Spinal cord (tissue), 10 donors: ENCODE data around the gene UQCRC2. TPM values are rescaled to one million over a fixed set of nuclear protein-coding genes. Genes with fewer than 3 reads are reported as not detected.

Experiments
- DNase-seq, 6 donors: peaks; one replicate each; pipeline versions ENCODE4 v3.0.0 to v3.0.0-alpha.2; 2013 to 2015; ENCODE audit warnings: low spot score in 6 of 6, low read depth in 4 of 6
- H3K27ac ChIP-seq: one replicate; pipeline ENCODE4 v1.5.1; 2013; ENCODE audit warnings: low read depth, low read length, control low read depth
- H3K27me3 ChIP-seq: one replicate; pipeline ENCODE4 v1.6.1; 2013; ENCODE audit warnings: low read length; ENCODE audit not compliant: control insufficient read depth, insufficient read depth
- H3K36me3 ChIP-seq: one replicate; pipeline ENCODE4 v1.6.1; 2013; ENCODE audit warnings: low read length; ENCODE audit not compliant: control insufficient read depth, insufficient read depth
- H3K4me1 ChIP-seq: one replicate; pipeline ENCODE4 v1.6.1; 2013; ENCODE audit warnings: low read length; ENCODE audit not compliant: control insufficient read depth, insufficient read depth
- H3K4me3 ChIP-seq: one replicate; pipeline ENCODE4 v1.5.1; 2013; ENCODE audit warnings: low read depth, low read length, control low read depth
- H3K9me3 ChIP-seq: one replicate; pipeline ENCODE4 v1.6.1; 2013; ENCODE audit warnings: low read length; ENCODE audit not compliant: control insufficient read depth, insufficient read depth
- WGBS: methylation state at CpG from one replicate; pipeline ENCODE4 v1.1.5; 2013; ENCODE audit warnings: missing lambda C conversion rate; ENCODE audit not compliant: insufficient coverage; 5-methylcytosine and 5-hydroxymethylcytosine counted together
- polyA plus RNA-seq, 2 donors: library from polyadenylated mRNA; unstranded; fragments of 120-200 nt; gene quantifications; one replicate each; pipeline ENCODE4 v1.2.1, GENCODE V29; 2013; ENCODE audit not compliant: insufficient read length in 2 of 2
- total RNA-seq, 2 donors: library from RNA; depleted of rRNA in 1 of 2; stranded (reverse); fragments of 120-200 nt in 1 of 2; fragments of >200 nt in 1 of 2; gene quantifications; one replicate each; pipeline versions ENCODE4 v1.2.3 to v1.2.4, GENCODE V29; 2013 to 2014
- donor health status: healthy.

Gene UQCRC2
- total and polyA plus RNA-seq, 4 donors, result 237 to 292 (median 280) TPM

- H3K27me3 ChIP-seq, result no peaks in the 10 kb centered on the region
- no peaks in the 10 kb centered on the region for H3K9me3 ChIP-seq
- H3K27ac ChIP-seq, result no peak overlapping the region
- no peak overlapping the region for H3K4me3 ChIP-seq
- WGBS, result no CpG with 5 or more reads among the region's 1 CpG
- DNase-seq, result no peak
- peaks cover 3% of the 10 kb centered on the region for H3K36me3 ChIP-seq
- peaks cover 3% of the 10 kb centered on the region for H3K4me1 ChIP-seq
Measured at GRCh38 chr16:21949713-21950260, 3.4 kb upstream of the UQCRC2 start.

DNA sequence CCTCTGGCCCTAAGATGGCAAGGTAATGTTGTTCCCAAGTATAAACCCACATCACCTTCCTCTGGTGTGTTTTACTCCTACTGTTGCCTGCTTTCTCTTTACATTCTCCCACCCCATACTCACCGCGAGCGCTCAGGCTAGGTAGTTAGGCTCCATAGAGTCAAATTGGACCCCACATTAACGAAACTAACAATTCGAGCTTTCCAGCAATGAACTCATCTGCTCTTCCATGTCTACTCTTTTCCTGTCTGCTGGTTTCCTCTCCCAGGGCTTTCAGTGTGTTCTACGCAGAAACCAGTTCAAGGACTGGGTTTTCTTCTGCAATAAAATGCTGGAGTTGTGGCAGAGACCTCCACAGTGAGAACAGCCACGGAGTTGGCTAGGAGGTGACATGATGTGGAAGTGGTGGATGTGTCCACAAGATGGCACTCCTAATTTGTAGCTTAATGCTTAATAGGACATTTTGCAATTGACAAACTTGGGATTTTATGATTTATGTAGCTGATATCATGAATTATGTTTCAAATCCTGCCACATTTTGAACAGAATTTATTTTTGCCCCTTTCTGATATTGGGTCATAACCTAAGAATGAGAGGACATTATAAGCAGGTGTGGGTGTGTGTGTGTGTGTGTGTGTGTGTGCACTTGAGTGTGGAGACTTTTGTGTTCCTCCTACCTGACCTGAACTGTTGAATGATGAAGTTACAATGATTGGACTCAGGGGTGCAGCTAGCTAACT lies 2.2 kb upstream of the UQCRC2 start:
- Histone ChIP-seq H3K4me3 (no peak overlapping the region), H3K27ac (no peak overlapping the region), H3K9me3 (no peaks in the 10 kb centered on the region), H3K36me3 (peaks cover 6% of the 10 kb centered on the region), H3K27me3 (no peaks in the 10 kb centered on the region), H3K4me1 (peaks cover 7% of the 10 kb centered on the region)
- 77% methylated on average over 6 of the region's 7 CpGs for WGBS
- peak in 2 of 6 donors; percentile 51 to 83 for DNase-seq

DNA sequence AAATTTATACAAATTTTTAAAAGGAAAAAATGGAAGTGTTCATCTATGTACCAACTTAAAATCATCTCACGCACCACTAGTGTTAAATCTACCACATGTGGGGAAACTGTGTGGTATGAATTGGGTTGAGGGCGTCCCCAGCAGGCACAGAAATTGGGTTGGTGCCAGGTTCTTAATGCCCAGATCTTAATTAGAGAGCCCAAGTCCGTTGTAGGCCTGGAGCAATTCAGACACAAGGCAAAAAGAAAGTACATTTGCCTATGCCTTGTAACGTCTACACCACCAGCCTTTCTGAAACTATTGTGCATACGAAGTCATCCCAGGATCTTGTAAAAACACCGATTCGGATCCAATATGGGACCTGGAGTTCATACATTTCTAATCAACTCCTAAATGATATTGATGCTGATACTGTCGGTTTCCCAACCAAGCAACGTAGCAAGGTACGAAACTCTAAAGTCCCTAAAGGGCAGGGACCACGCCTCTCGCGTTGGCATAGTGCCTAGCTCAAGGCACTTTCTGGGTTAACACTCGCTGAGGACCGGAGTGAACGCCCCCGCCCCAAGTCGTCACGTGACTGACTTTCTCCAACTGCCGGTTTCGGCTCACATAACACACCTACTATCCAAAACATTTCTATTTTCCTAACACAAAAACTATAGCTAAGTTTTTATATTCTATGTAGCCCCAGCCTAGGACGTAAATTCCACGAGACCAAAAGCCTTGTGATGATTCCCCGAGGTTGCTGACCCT lies 945 bp upstream of the UQCRC2 start:
- Histone ChIP-seq H3K4me3 (peak overlapping the region; percentile 66), H3K9me3 (no peaks in the 10 kb centered on the region), H3K4me1 (peaks cover 7% of the 10 kb centered on the region), H3K27me3 (no peaks in the 10 kb centered on the region), H3K27ac (peak overlapping the region; percentile 95), H3K36me3 (peaks cover 17% of the 10 kb centered on the region)
- DNase-seq, result peak in 5 of 6 donors; percentile 40 to 94 (median 72)
- WGBS, result 0% methylated on average over 19 of the region's 24 CpGs

DNA sequence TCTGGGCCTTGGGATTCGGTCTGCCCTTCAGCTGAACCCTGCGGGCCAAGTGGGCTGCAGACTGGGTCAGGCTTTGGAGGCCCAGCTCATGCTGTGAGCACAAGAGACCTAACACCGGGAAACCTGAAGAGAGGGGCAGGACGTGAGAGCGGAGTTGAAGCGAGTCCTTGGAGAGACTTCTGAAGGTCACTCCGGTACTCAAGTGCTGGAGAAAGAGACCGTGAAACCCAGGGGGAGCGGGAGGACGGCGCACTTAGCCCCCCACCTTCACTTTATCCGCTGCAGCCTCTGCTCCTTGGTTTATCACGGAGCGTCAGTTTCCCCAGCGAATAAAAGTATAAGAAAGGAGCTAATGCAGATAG lies 361 bp downstream of the UQCRC2 start:
- peaks cover 7% of the 10 kb centered on the region for H3K4me1 ChIP-seq
- DNase-seq, result no peak
- H3K36me3 ChIP-seq, result peaks cover 17% of the 10 kb centered on the region
- H3K27ac ChIP-seq, result peak overlapping the region; percentile 95
- no peaks in the 10 kb centered on the region for H3K27me3 ChIP-seq
- H3K4me3 ChIP-seq, result peak overlapping the region; percentile 66
- 0% methylated on average over 8 of the region's 15 CpGs for WGBS
- no peaks in the 10 kb centered on the region for H3K9me3 ChIP-seq

DNA sequence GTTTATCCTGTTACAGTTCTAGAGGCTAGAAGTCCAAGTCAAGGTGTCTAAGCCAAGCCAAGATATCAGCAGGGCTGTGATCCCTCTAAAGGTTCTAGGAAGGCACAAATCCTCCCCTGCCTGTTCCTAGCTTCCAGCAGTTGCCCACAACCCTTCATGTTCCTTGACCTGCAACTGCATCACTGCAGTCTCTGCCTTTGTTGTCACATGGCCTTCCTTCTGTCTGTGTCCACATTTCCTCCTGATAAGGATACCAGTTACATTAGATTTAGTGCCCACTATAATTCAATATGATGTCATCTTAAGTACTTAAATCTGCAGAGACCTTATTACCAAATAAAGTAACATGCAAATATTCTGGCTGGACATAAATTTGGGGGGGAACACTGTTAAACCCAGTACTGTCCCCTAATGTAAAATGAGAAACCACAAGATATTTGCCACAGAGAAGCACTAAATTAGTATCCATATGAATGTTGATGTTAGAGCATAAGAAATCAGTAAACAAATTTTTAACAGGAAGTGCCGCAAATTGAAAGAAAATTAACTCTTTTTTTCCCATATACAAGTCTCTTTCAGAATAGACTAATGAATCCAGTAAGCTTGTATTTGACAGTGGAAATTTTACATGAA lies 4.7 kb downstream of the UQCRC2 start:
- Histone ChIP-seq H3K27me3 (no peaks in the 10 kb centered on the region), H3K4me3 (no peak overlapping the region), H3K36me3 (peaks cover 28% of the 10 kb centered on the region), H3K4me1 (peaks cover 7% of the 10 kb centered on the region), H3K9me3 (no peaks in the 10 kb centered on the region), H3K27ac (no peak overlapping the region)
- no peak for DNase-seq
- WGBS, result no CpG with 5 or more reads among the region's 1 CpG

DNA sequence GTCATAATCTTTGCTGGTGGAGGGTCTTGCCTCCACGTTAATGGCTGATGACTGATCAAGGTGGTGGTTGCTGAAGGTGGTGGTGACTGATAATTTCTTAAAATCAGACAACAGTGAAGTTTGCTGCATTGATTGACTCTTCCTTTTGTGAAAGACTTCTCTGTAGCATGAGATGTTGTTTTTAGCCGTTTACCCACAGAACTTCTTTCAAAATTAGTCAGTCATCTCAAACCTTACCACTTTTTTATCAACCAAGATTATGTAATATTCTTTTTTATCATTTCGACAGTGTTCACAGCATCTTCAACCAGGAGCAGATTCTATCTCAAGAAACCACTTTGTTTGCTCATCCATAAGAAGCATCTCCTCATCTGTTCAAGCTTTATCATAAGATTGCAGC lies 5.9 kb downstream of the UQCRC2 start:
- no peaks in the 10 kb centered on the region for H3K9me3 ChIP-seq
- no peak for DNase-seq
- peaks cover 38% of the 10 kb centered on the region for H3K36me3 ChIP-seq
- WGBS, result 100% methylated on average over 1 of the region's 3 CpGs
- no peak overlapping the region for H3K4me3 ChIP-seq
- H3K27me3 ChIP-seq, result no peaks in the 10 kb centered on the region
- no peak overlapping the region for H3K27ac ChIP-seq
- peaks cover 5% of the 10 kb centered on the region for H3K4me1 ChIP-seq

- Histone ChIP-seq H3K27ac (no peak overlapping the region), H3K36me3 (peaks cover 38% of the 10 kb centered on the region), H3K4me3 (no peak overlapping the region), H3K9me3 (no peaks in the 10 kb centered on the region), H3K27me3 (no peaks in the 10 kb centered on the region), H3K4me1 (no peaks in the 10 kb centered on the region)
- no peak for DNase-seq
- WGBS, result 100% methylated on average over 1 of the region's 5 CpGs
Measured at GRCh38 chr16:21962475-21962874, 9.3 kb downstream of the UQCRC2 start.

- H3K4me1 ChIP-seq, result no peaks in the 10 kb centered on the region
- 100% methylated on average over 1 of the region's 3 CpGs for WGBS
- DNase-seq, result no peak
- peaks cover 42% of the 10 kb centered on the region for H3K36me3 ChIP-seq
- no peak overlapping the region for H3K27ac ChIP-seq
- no peaks in the 10 kb centered on the region for H3K27me3 ChIP-seq
- H3K4me3 ChIP-seq, result no peak overlapping the region
- no peaks in the 10 kb centered on the region for H3K9me3 ChIP-seq
Measured at GRCh38 chr16:21963887-21964286, 10.7 kb downstream of the UQCRC2 start.

DNA sequence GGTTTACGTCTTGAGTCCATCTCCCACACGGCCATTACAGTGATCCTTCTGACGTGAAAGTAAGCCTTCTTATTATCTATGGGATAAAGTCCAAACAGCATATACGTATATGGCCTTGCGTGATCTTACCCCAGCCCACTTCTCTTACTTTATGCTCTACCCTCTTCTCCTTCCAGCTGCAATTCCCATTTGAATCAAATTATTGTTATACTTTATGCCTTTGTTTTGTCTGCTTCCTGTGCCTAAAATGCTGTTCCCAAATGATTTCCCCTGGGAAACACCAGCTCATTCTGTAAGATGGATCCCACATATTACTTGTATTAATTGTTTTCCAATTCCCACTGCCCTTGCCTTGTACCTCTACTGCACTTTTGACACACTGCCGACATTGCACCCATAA lies 11.2 kb downstream of the UQCRC2 start:
- WGBS, result 89% methylated on average over 4 of the region's 6 CpGs
- DNase-seq, result no peak
- Histone ChIP-seq H3K36me3 (peaks cover 47% of the 10 kb centered on the region), H3K4me3 (no peak overlapping the region), H3K27ac (no peak overlapping the region), H3K9me3 (no peaks in the 10 kb centered on the region), H3K4me1 (no peaks in the 10 kb centered on the region), H3K27me3 (no peaks in the 10 kb centered on the region)
